Esophagus squamous epithelium (tissue), 5 donors: Measurements from ENCODE around the gene NLGN2. TPM values are rescaled to one million over a fixed set of nuclear protein-coding genes. Genes with fewer than 3 reads are reported as not detected.
"Not testable (repeated sequence)": the region's sequence is repeated elsewhere in the genome, so short reads cannot be mapped to it uniquely, and the experiment has no call there.

Source experiments
- DNase-seq: peaks from one replicate; lab custom pipeline; 2025; lab: John Stamatoyannopoulos, UW
- H3K27ac ChIP-seq, 4 donors: fragments of 200-600 bp; sonication (generic); one replicate each; pipeline ENCODE4 v1.5.1; 2016 to 2019; ENCODE audit warnings: mild to moderate bottlenecking in 1 of 4
- H3K27me3 ChIP-seq, 4 donors: fragments of 200-600 bp; sonication (generic); 1 replicate in 3 of 4; 2 replicates in 1 of 4; pipeline versions ENCODE4 v1.5.1 to v1.6.0; 2017 to 2021; ENCODE audit warnings: antibody characterized with exemption in 1 of 4
- H3K36me3 ChIP-seq, 3 donors: fragments of 200-600 bp; sonication (generic); one replicate each; pipeline ENCODE4 v1.5.1; 2016 to 2019
- H3K4me1 ChIP-seq, 3 donors: fragments of 200-600 bp; sonication (generic); one replicate each; pipeline ENCODE4 v1.5.1; 2017 to 2019
- H3K4me3 ChIP-seq, 4 donors: fragments of 200-600 bp; sonication (generic); 1 replicate in 3 of 4; 2 replicates in 1 of 4; pipeline ENCODE4 v1.5.1; 2016 to 2019; ENCODE audit warnings: mild to moderate bottlenecking in 2 of 4, moderate library complexity in 1 of 4
- H3K9me3 ChIP-seq, 3 donors: fragments of 200-600 bp; sonication (generic); one replicate each; pipeline ENCODE4 v1.5.1; 2016 to 2019
- POLR2A ChIP-seq, 4 donors: fragments of 450-650 bp; IDR thresholded peaks; one replicate each; pipeline ENCODE4 v1.6.1; 2017; ENCODE audit warnings: antibody characterized with exemption in 4 of 4, mild to moderate bottlenecking in 4 of 4, moderate library complexity in 3 of 4
- WGBS, 2 donors: methylation state at CpG; one replicate each; pipeline ENCODE4 v1.1.5; 2018; 5-methylcytosine and 5-hydroxymethylcytosine counted together
- intact Hi-C: fragments of 100-400 bp; cut with DNase I; formaldehyde crosslinking; loops from one replicate; pipeline ENCODE4 v1.15.0; 2022
- total RNA-seq, 4 donors: library from RNA; depleted of rRNA; stranded (reverse); fragments of >200 nt; gene quantifications; one replicate each; pipeline ENCODE4 v1.1.0, GENCODE V29; 2016
- TF ChIP-seq, protein P1 (sequence below), 6 experiments: fragments of 450-650 bp in 4 of 6; fragments of 200-600 bp in 2 of 6; sonication (generic) in 2 of 6; IDR thresholded peaks; one replicate each; pipeline ENCODE4 v1.5.1; 2016 to 2019; ENCODE audit warnings: antibody characterized with exemption in 6 of 6, mild to moderate bottlenecking in 4 of 6, moderate library complexity in 4 of 6
- donor health status: DM: yes; HTN: yes; CAD: no.

The NLGN2 gene
- total RNA-seq, result 1 to 10 TPM; 1.4 to 5.3 (median 2.0) TPM

DNA sequence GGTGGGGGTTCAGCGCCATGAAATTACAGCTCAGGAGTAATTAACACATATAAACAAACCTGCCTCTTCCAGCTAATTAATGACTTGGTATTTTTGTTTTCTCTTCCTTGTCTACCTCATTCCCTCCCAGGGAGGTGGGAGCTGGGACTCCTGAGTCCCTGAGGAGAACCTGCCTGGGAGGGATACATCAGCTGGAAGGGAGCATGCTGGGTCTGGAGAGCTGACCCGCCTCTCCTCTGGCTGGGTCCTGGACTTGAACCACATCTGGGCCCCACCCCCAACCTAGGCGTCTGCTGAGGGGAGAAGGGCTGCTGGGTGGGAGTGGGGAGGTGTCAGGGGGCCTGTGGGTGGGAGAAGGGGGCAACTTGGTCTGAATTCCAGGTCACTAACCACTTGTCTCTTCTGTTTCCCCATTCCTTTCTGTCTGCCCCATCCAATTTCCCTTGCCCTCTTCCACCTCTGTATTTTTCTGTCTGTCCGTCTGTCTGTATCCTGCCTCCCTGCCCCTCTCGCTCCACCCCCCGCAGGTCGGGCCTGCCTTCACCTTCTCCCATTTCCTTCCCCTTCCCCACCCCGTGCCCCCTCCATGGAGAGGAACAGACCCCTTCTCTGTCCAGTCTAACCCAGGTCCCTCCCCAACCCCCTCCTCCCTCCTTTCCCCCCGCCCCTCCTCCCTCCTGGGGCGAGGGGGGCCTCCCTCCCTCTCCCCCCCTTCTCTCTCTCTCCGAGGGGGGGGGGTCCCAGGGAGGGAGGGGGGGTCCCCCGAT, at the start of gene NLGN2:
Gene NLGN2, plus strand, starts transcription at position 361 of the 767 bp plus-strand sequence. CDS start 411 bp downstream, outside the sequence.
- intact Hi-C loops, result no loop called here
- Histone ChIP-seq H3K27ac (no peak within 1 kb of the TSS), H3K4me1 (peaks cover 10 to 31% (median 21%) of the 10 kb centered on the region in 3 donors), H3K9me3 (no peaks in the 10 kb centered on the region), H3K4me3 (no peak within 1 kb of the TSS), H3K36me3 (peaks cover 0 to 22% (median 0%) of the 10 kb centered on the region in 3 donors), H3K27me3 (peaks cover 0 to 10% (median 0%) of the 10 kb centered on the region in 4 donors)
- TF ChIP-seq, protein P1, sequence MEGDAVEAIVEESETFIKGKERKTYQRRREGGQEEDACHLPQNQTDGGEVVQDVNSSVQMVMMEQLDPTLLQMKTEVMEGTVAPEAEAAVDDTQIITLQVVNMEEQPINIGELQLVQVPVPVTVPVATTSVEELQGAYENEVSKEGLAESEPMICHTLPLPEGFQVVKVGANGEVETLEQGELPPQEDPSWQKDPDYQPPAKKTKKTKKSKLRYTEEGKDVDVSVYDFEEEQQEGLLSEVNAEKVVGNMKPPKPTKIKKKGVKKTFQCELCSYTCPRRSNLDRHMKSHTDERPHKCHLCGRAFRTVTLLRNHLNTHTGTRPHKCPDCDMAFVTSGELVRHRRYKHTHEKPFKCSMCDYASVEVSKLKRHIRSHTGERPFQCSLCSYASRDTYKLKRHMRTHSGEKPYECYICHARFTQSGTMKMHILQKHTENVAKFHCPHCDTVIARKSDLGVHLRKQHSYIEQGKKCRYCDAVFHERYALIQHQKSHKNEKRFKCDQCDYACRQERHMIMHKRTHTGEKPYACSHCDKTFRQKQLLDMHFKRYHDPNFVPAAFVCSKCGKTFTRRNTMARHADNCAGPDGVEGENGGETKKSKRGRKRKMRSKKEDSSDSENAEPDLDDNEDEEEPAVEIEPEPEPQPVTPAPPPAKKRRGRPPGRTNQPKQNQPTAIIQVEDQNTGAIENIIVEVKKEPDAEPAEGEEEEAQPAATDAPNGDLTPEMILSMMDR (IDR thresholded peaks at IDR 0.05), result no peak
- no peak for TF ChIP-seq POLR2A (IDR thresholded peaks at IDR 0.05)
- DNase-seq, result no peak
- WGBS, 2 donors, result 71% methylated on average over 8 of the region's 12 CpGs

DNA sequence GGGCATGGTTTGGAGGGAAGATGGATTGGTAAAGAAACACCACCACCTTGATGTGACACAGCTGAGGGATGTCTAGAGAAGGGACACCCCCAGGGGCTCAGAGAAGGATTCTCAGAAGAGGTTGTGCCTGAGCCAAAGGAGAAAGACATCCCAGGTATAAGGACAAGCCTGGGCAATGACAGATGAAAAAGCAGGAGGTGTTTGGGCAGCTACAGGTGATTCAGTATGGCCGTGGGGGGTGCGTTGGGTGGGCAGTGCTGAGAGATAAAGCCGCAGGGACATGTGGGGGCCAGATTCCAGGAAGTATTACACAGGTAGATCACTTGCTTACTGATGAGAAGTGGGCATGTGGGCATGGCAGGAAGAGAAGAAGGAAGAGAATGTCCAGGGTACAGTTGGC, 45.7 kb upstream of the NLGN2 start:
- intact Hi-C loops, result no loop called here
- WGBS, 2 donors, result 39 to 46% methylated on average over 3 of the region's 3 CpGs

DNA sequence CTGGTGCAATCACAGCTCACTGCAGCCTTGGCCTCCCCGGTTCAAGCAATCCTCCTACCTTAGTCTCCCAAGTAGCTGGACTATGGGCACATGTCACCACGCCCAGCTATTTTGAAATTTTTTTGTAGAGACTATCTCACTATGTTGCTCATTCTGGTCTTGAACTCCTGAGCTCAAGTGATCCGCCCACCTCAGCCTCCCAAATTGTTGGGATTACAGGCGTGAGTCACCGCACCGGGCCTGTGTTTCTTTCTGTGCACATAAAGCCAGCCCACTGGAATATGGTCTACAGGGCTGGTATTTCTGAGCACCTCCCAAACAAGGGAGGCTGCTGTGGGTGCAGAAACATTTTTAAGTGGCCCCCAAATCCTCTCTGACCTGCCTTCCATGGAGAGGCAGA, 44.3 kb upstream of the NLGN2 start:
- no peak for DNase-seq
- 69 to 70% methylated on average over 5 to 6 of the region's 6 CpGs for WGBS, 2 donors
- Histone ChIP-seq H3K27ac (no peak overlapping the region), H3K4me3 (no peak overlapping the region), H3K4me1 (peaks cover 0 to 9% (median 0%) of the 10 kb centered on the region in 3 donors), H3K9me3 (no peaks in the 10 kb centered on the region), H3K36me3 (no peaks in the 10 kb centered on the region), H3K27me3 (no peaks in the 10 kb centered on the region)
- intact Hi-C loops, result no loop called here
- TF ChIP-seq, protein P1 (IDR thresholded peaks at IDR 0.05), result no peak

More for the DNA sequence above, 45.7 kb upstream of the NLGN2 start:
- DNase-seq, result no peak
- Histone ChIP-seq H3K9me3 (no peaks in the 10 kb centered on the region), H3K27me3 (no peaks in the 10 kb centered on the region), H3K36me3 (no peaks in the 10 kb centered on the region), H3K27ac (no peak overlapping the region), H3K4me3 (no peak overlapping the region), H3K4me1 (peaks cover 0 to 12% (median 0%) of the 10 kb centered on the region in 3 donors)
- TF ChIP-seq, protein P1 (IDR thresholded peaks at IDR 0.05), result no peak
- no peak for TF ChIP-seq POLR2A (IDR thresholded peaks at IDR 0.05)

DNA sequence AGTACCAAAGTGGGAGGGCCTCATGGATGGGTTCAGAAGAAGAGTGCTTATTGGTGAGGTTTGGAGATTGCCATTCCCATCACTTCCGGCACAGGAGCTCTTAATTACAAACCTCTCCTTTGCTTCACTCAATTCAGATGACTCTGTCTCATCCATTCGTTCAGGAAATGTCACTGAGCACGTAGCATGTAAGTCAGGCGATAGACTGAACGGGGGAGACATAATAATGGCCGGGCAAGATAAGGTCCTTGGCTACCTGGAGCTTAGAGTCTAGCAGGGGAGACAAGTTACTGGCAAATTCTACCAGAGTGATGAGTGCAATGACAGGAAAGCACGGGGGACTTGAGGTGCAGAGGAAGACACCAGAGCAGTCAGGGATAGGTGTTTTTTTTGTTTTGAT, 41.7 kb upstream of the NLGN2 start:
- H3K9me3 ChIP-seq, intact Hi-C loops, H3K27me3 ChIP-seq, H3K4me1 ChIP-seq, DNase-seq, H3K27ac ChIP-seq, H3K4me3 ChIP-seq, H3K36me3 ChIP-seq: not testable (repeated sequence)
- 87 to 91% methylated on average over 3 to 6 of the region's 7 CpGs for WGBS, 2 donors

DNA sequence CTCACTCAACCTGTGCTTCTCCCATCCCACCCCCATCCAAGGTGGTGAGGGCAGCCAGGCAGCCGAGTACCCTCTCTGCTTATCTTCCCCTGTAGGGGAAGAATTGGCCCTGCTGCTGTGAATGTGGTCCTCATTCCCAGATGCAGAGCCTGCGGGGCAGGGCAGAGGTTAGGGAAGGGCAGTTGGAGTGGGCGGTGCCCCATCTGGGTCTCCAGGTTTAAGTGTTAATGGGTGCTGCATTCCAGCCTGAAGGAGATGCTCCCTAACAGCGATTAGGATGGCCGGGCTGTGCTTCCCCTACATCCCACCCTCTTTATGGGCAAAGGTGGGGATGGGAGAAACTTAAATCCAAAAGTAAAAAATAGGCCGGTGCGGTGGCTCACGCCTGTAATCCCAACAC, 40.6 kb upstream of the NLGN2 start:
- no peak for DNase-seq
- Histone ChIP-seq H3K27ac (no peak overlapping the region), H3K4me1 (peaks cover 0 to 4% (median 0%) of the 10 kb centered on the region in 3 donors), H3K36me3 (no peaks in the 10 kb centered on the region), H3K4me3 (no peak overlapping the region), H3K9me3 (no peaks in the 10 kb centered on the region), H3K27me3 (no peaks in the 10 kb centered on the region)
- TF ChIP-seq POLR2A (IDR thresholded peaks at IDR 0.05), result no peak
- TF ChIP-seq, protein P1 (IDR thresholded peaks at IDR 0.05), result no peak
- WGBS, 2 donors, result 80 to 86% methylated on average over 5 to 6 of the region's 8 CpGs
- intact Hi-C loops, result no loop called here
